PC-3 (cell line): ENCODE results near the gene MACROD2. TPM values are rescaled to one million over a fixed set of nuclear protein-coding genes. Genes with fewer than 3 reads are reported as not detected.

ENCODE experiments used
- ATAC-seq: fragments of 200-7000 bp; cut with Tn5 transposase; 2 replicates; pipeline ENCODE4 v1.9.1; 2020; ENCODE audit warnings: mild to moderate bottlenecking, moderate library complexity
- BruUV-seq: library from RNA; stranded (reverse); fragments of 400-500 nt; replicated peaks from 2 replicates; lab custom pipeline; 2021; lab: Mats Ljungman, UMichigan
- CTCF ChIA-PET: fragments of 300-600 bp; sonication (Branson Sonifier 250); formaldehyde crosslinking; loops from one replicate; lab custom pipeline; 2022; ENCODE audit warnings: antibody characterized with exemption; lab: Charles Lee
- POLR2A ChIA-PET: fragments of 300-600 bp; sonication (Branson Sonifier 250); formaldehyde crosslinking; loops from one replicate; lab custom pipeline; 2022; ENCODE audit warnings: antibody characterized with exemption; ENCODE audit not compliant: unreplicated experiment; lab: Charles Lee
- DNase-seq: peaks from one replicate; pipeline ENCODE4 v3.0.0-alpha.2; 2015
- H2AFZ ChIP-seq: fragments of 300-600 bp; sonication (generic); 2 replicates; pipeline ENCODE4 v1.6.0; 2016; ENCODE audit warnings: antibody characterized with exemption, low read length
- H3F3A ChIP-seq: fragments of 300-600 bp; sonication (generic); one replicate; pipeline ENCODE4 v1.6.0; 2017; ENCODE audit warnings: antibody characterized with exemption, low read length, control low read depth, mild to moderate bottlenecking; ENCODE audit not compliant: unreplicated experiment
- H3K27ac ChIP-seq: fragments of 300-600 bp; sonication (generic); 2 replicates; pipeline ENCODE4 v1.5.1; 2016; ENCODE audit warnings: mild to moderate bottlenecking, low read length
- H3K27me3 ChIP-seq: fragments of 300-600 bp; sonication (generic); 2 replicates; pipeline ENCODE4 v1.6.1; 2016; ENCODE audit warnings: low read length, mixed read lengths
- H3K36me3 ChIP-seq: fragments of 300-600 bp; sonication (generic); 2 replicates; pipeline ENCODE4 v1.6.1; 2016; ENCODE audit warnings: low read depth, mixed run types, low read length, mixed read lengths
- H3K4me1 ChIP-seq: fragments of 300-600 bp; sonication (generic); 2 replicates; pipeline ENCODE4 v1.5.1; 2016; ENCODE audit warnings: low read length; ENCODE audit not compliant: insufficient read depth
- H3K4me2 ChIP-seq: fragments of 300-600 bp; sonication (generic); 2 replicates; pipeline ENCODE4 v1.6.0; 2016; ENCODE audit warnings: low read length
- H3K4me3 ChIP-seq: fragments of 300-600 bp; sonication (generic); 2 replicates; pipeline ENCODE4 v1.5.1; 2016; ENCODE audit warnings: mild to moderate bottlenecking, low read length, mixed read lengths
- H3K79me2 ChIP-seq: fragments of 300-600 bp; sonication (generic); 2 replicates; pipeline ENCODE4 v1.6.1; 2017; ENCODE audit warnings: low read length, mixed read lengths
- H3K9ac ChIP-seq: fragments of 300-600 bp; sonication (generic); 2 replicates; pipeline ENCODE4 v1.6.0; 2016; ENCODE audit warnings: mild to moderate bottlenecking, low read length
- H3K9me2 ChIP-seq: fragments of 300-600 bp; sonication (generic); replicated peaks from 2 replicates; pipeline ENCODE4 v1.6.1; 2016; ENCODE audit warnings: mixed run types, low read length, mixed read lengths
- H3K9me3 ChIP-seq: fragments of 300-600 bp; sonication (generic); 2 replicates; pipeline ENCODE4 v1.6.1; 2016; ENCODE audit warnings: low read length, mixed read lengths
- H4K20me1 ChIP-seq: fragments of 300-600 bp; sonication (generic); 2 replicates; pipeline ENCODE4 v1.6.1; 2016; ENCODE audit warnings: low read length, mixed read lengths
- EZH2 ChIP-seq: fragments of 300-600 bp; sonication (generic); IDR thresholded peaks from one replicate; pipeline ENCODE4 v1.6.1; 2017; ENCODE audit warnings: antibody characterized with exemption, mild to moderate bottlenecking, low read length; ENCODE audit not compliant: unreplicated experiment
- EZH2phosphoT487 ChIP-seq: fragments of 300-600 bp; sonication (generic); IDR thresholded peaks from 2 replicates; pipeline ENCODE4 v1.6.1; 2018; ENCODE audit warnings: mild to moderate bottlenecking, antibody characterized with exemption, low read length, borderline replicate concordance
- intact Hi-C: fragments of 100-400 bp; cut with micrococcal nuclease; formaldehyde crosslinking; loops from 2 replicates; pipeline ENCODE4 v1.9.0; 2023
- total RNA-seq: library from RNA; depleted of rRNA; stranded (reverse); fragments of >200 nt; gene quantifications from 2 replicates; pipeline ENCODE4 v1.2.3, GENCODE V29; 2014
- TF ChIP-seq, protein P1 (sequence below): fragments of 300-600 bp; sonication (generic); conservative IDR thresholded peaks from 2 replicates; pipeline ENCODE4 v1.5.1; 2017; ENCODE audit warnings: antibody characterized with exemption, low read depth, mild to moderate bottlenecking, low read length

MACROD2 gene
- total RNA-seq, 1 experiment from 2014 or later: 3.1 TPM

DNA sequence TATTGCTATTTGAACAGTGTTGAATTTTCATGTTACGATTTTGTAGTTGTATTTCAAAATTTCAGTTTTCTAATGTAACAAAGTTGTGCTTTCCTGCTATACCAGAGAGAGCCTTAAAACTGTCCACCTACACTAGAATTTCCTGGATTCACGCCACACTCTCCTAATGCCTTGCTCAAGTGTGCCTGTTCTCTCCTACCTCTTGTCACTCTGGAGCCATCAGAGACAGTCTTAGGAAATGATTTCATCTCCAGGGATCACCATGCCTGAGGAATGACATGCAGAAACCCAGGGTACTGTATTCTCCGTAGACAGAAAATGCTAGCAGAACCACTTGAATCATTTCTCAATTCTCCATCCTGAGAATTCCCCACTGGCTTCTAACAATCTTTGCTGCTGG lies 1910.3 kb downstream of the MACROD2 start:
- H3K9ac ChIP-seq: no peak overlapping the region
- H3K4me3 ChIP-seq: no peak overlapping the region
- intact Hi-C loops: no loop called here
- POLR2A ChIA-PET: no interaction called here
- H3K4me1 ChIP-seq: peaks cover 2% of the 10 kb centered on the region; the same call in 1 of the 2 replicates
- H3F3A ChIP-seq: no peaks in the 10 kb centered on the region
- no peak overlapping the region for H2AFZ ChIP-seq
- H3K9me2 ChIP-seq: no peaks in the 10 kb centered on the region
- H3K36me3 ChIP-seq: no peaks in the 10 kb centered on the region
- H4K20me1 ChIP-seq: no peaks in the 10 kb centered on the region
- H3K27me3 ChIP-seq: no peaks in the 10 kb centered on the region
- ATAC-seq (no peak), DNase-seq (no peak)
- TF ChIP-seq EZH2phosphoT487 (no peak), EZH2 (no peak)
- TF ChIP-seq, protein P1, sequence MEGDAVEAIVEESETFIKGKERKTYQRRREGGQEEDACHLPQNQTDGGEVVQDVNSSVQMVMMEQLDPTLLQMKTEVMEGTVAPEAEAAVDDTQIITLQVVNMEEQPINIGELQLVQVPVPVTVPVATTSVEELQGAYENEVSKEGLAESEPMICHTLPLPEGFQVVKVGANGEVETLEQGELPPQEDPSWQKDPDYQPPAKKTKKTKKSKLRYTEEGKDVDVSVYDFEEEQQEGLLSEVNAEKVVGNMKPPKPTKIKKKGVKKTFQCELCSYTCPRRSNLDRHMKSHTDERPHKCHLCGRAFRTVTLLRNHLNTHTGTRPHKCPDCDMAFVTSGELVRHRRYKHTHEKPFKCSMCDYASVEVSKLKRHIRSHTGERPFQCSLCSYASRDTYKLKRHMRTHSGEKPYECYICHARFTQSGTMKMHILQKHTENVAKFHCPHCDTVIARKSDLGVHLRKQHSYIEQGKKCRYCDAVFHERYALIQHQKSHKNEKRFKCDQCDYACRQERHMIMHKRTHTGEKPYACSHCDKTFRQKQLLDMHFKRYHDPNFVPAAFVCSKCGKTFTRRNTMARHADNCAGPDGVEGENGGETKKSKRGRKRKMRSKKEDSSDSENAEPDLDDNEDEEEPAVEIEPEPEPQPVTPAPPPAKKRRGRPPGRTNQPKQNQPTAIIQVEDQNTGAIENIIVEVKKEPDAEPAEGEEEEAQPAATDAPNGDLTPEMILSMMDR: no peak
- no peaks in the 10 kb centered on the region for H3K9me3 ChIP-seq
- BruUV-seq: no TSS peak
- CTCF ChIA-PET: no interaction called here
- no peak overlapping the region for H3K27ac ChIP-seq
- H3K79me2 ChIP-seq: no peaks in the 10 kb centered on the region
- H3K4me2 ChIP-seq: no peak overlapping the region

DNA sequence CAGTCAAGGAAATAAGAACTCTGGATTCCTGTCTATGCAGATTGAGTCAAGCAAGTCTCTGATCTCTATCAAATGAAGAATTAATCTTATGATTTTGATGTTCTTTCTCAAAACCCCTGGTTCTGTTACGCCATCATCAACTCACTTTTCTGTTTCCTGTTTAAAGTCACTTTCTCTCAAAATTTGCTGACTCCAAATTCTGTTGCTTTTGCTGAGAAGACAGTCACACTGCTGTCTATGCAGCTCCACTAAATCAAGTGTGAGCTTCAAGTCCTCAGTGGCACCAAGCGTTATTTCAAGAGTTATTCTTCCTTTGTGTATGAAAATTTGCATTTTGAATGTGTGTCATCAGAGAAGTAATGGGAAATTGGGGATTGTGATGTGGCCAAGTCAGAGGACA lies 1914.7 kb downstream of the MACROD2 start:
- Histone ChIP-seq H3K27ac (no peak overlapping the region), H3K9me3 (no peaks in the 10 kb centered on the region), H4K20me1 (no peaks in the 10 kb centered on the region), H3K9ac (no peak overlapping the region), H2AFZ (no peak overlapping the region), H3K36me3 (no peaks in the 10 kb centered on the region), H3F3A (no peaks in the 10 kb centered on the region), H3K79me2 (no peaks in the 10 kb centered on the region), H3K27me3 (no peaks in the 10 kb centered on the region), H3K9me2 (no peaks in the 10 kb centered on the region), H3K4me1 (peaks cover 20% of the 10 kb centered on the region), H3K4me2 (no peak overlapping the region), H3K4me3 (no peak overlapping the region)
- intact Hi-C loops: no loop called here
- DNase-seq (no peak), ATAC-seq (no peak)
- ChIA-PET POLR2A (no interaction called here), CTCF (no interaction called here)
- BruUV-seq: no TSS peak
- TF ChIP-seq EZH2: no peak
- TF ChIP-seq EZH2phosphoT487: no peak
- TF ChIP-seq, protein P1: no peak

DNA sequence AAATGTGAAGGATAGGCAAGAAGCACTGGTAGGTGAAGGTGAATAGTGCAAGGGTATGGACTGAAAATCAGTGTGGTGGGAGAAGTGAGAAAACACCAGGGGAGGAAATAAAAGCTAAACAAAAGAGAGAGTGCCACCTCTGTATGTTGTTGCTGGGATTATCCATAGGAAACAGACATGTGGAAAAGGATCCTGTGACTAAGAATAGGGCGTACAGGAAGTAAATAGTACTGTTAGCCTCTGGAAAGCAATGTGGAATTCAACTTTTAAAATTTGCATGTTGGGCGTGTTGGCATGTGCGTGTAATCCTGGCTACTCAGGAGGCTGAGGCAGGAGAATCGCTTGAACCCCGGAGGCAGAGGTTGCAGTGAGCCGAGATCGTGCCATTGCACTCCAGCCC lies 1916.3 kb downstream of the MACROD2 start:
- Histone ChIP-seq H3K27ac (no peak overlapping the region), H3K36me3 (no peaks in the 10 kb centered on the region), H2AFZ (no peak overlapping the region), H3K9me2 (no peaks in the 10 kb centered on the region), H3F3A (no peaks in the 10 kb centered on the region), H3K79me2 (no peaks in the 10 kb centered on the region), H3K9me3 (no peaks in the 10 kb centered on the region), H3K9ac (no peak overlapping the region), H3K4me3 (no peak overlapping the region), H3K27me3 (no peaks in the 10 kb centered on the region), H3K4me2 (no peak overlapping the region), H3K4me1 (peaks cover 26% of the 10 kb centered on the region), H4K20me1 (no peaks in the 10 kb centered on the region)
- DNase-seq: peak; percentile 37
- TF ChIP-seq, protein P1: no peak
- no peak for TF ChIP-seq EZH2phosphoT487
- no peak for TF ChIP-seq EZH2
- POLR2A ChIA-PET: no interaction called here
- no TSS peak for BruUV-seq
- ATAC-seq: peak; percentile 56
- CTCF ChIA-PET: no interaction called here
- intact Hi-C loops: no loop called here
